Neutrophil (primary cell): ENCODE measurements around the gene CHEK1.

Source experiments
- H3K27ac ChIP-seq: fragments of 200-600 bp; sonication (generic); 2 replicates; pipeline ENCODE4 v1.5.1; 2016; ENCODE audit warnings: mild to moderate bottlenecking, moderate library complexity
- H3K27me3 ChIP-seq: fragments of 200-600 bp; sonication (generic); 2 replicates; pipeline ENCODE4 v1.6.0; 2016; ENCODE audit warnings: mild to moderate bottlenecking
- H3K36me3 ChIP-seq: fragments of 200-600 bp; sonication (generic); 2 replicates; pipeline ENCODE4 v1.5.1; 2017
- H3K4me1 ChIP-seq, 2 experiments: fragments of 200-600 bp in 1 of 2; sonication (generic) in 1 of 2; 1 replicate in 1 of 2; 2 replicates in 1 of 2; pipeline versions ENCODE4 v1.5.1 to v1.6.1; 2013 to 2016; ENCODE audit warnings: low read depth in 1 of 2, low read length in 1 of 2, mild to moderate bottlenecking in 1 of 2, moderate library complexity in 1 of 2; ENCODE audit not compliant: control insufficient read depth in 1 of 2, insufficient read depth in 1 of 2
- H3K4me3 ChIP-seq, 2 experiments: fragments of 200-600 bp in 1 of 2; sonication (generic) in 1 of 2; 1 replicate in 1 of 2; 2 replicates in 1 of 2; pipeline ENCODE4 v1.5.1; 2013 to 2016; ENCODE audit warnings: low read depth in 1 of 2, low read length in 1 of 2, mild to moderate bottlenecking in 1 of 2, moderate library complexity in 1 of 2
- H3K9me3 ChIP-seq: fragments of 200-600 bp; sonication (generic); 2 replicates; pipeline ENCODE4 v1.5.1; 2016
- TF ChIP-seq, protein P1 (sequence below): fragments of 200-600 bp; sonication (generic); IDR thresholded peaks from 2 replicates; pipeline ENCODE4 v1.5.1; 2016; ENCODE audit warnings: antibody characterized with exemption

The CHEK1 gene

GRCh38 chr11:125625630-125626287 lies 796 bp downstream of the CHEK1 start:
- H3K27ac ChIP-seq: peak overlapping the region; percentile 76
- peaks cover 15 to 22% of the 10 kb centered on the region in 2 experiments for H3K4me1 ChIP-seq
- peak overlapping the region; percentile 73 to 93 for H3K4me3 ChIP-seq
- H3K9me3 ChIP-seq: no peaks in the 10 kb centered on the region
- H3K36me3 ChIP-seq: peaks cover 14% of the 10 kb centered on the region
- TF ChIP-seq, protein P1, sequence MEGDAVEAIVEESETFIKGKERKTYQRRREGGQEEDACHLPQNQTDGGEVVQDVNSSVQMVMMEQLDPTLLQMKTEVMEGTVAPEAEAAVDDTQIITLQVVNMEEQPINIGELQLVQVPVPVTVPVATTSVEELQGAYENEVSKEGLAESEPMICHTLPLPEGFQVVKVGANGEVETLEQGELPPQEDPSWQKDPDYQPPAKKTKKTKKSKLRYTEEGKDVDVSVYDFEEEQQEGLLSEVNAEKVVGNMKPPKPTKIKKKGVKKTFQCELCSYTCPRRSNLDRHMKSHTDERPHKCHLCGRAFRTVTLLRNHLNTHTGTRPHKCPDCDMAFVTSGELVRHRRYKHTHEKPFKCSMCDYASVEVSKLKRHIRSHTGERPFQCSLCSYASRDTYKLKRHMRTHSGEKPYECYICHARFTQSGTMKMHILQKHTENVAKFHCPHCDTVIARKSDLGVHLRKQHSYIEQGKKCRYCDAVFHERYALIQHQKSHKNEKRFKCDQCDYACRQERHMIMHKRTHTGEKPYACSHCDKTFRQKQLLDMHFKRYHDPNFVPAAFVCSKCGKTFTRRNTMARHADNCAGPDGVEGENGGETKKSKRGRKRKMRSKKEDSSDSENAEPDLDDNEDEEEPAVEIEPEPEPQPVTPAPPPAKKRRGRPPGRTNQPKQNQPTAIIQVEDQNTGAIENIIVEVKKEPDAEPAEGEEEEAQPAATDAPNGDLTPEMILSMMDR: no peak
- no peaks in the 10 kb centered on the region for H3K27me3 ChIP-seq

- peak overlapping the region; percentile 73 to 93 for H3K4me3 ChIP-seq
- H3K4me1 ChIP-seq: peaks cover 15 to 22% of the 10 kb centered on the region in 2 experiments
- H3K27me3 ChIP-seq: no peaks in the 10 kb centered on the region
- H3K9me3 ChIP-seq: no peaks in the 10 kb centered on the region
- TF ChIP-seq, protein P1: no peak
- H3K36me3 ChIP-seq: peaks cover 7% of the 10 kb centered on the region
- H3K27ac ChIP-seq: peak overlapping the region; percentile 76
Measured at GRCh38 chr11:125626288-125626950, 1.5 kb downstream of the CHEK1 start.

DNA sequence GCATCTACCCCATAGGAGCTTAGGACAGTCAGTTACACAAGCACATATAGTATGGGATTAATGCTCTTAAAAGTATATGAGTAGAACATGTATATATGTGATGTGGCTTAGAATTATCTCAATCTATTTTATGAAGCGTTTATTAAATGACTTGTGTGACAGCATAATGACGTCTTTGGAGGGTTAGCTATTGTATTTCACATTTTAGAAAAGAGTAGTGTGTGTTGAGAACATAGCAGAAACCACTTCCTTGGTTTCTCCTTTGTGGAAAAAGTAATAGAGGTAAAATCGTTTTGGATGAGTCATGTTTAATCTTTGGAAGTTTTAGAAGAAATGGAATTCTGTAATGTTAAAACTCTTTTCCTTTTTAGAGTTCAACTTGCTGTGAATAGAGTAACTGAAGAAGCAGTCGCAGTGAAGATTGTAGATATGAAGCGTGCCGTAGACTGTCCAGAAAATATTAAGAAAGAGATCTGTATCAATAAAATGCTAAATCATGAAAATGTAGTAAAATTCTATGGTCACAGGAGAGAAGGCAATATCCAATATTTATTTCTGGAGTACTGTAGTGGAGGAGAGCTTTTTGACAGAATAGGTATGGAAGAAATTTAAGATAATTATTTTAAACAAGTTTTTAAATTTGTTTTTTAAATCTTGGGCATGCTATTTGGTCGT lies 2.4 kb downstream of the CHEK1 start:
- no peak overlapping the region for H3K27ac ChIP-seq
- no peaks in the 10 kb centered on the region for H3K9me3 ChIP-seq
- H3K36me3 ChIP-seq: no peaks in the 10 kb centered on the region
- H3K4me3 ChIP-seq: no peak overlapping the region
- H3K4me1 ChIP-seq: peaks cover 15 to 22% of the 10 kb centered on the region in 2 experiments
- H3K27me3 ChIP-seq: no peaks in the 10 kb centered on the region
- TF ChIP-seq, protein P1: no peak

DNA sequence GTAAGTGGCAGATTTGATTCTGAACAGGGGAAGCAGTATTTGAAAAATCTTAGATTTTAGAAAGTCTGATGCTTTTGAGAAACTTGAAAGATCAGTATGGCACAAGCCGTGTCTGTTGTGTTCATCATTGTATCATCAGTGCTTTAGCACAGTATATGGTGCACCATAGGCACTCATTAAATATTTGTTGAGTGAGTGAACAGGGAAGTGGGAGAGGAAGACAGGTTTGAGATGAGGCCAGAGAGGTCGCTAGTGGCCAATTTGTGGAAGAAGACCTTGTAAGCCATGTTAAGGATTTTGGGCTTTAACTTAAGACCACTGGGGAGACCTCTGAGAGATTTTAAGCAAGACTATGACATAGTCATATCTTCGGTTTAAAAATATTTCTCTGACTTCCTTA lies 12.9 kb downstream of the CHEK1 start:
- Histone ChIP-seq H3K27me3 (no peaks in the 10 kb centered on the region), H3K36me3 (peaks cover 5% of the 10 kb centered on the region), H3K27ac (no peak overlapping the region), H3K9me3 (no peaks in the 10 kb centered on the region), H3K4me1 (no peaks in the 10 kb centered on the region), H3K4me3 (no peak overlapping the region)
- TF ChIP-seq, protein P1: no peak

GRCh38 chr11:125638315-125638714 lies 13.4 kb downstream of the CHEK1 start:
- Histone ChIP-seq H3K36me3 (peaks cover 5% of the 10 kb centered on the region), H3K4me3 (no peak overlapping the region), H3K4me1 (no peaks in the 10 kb centered on the region), H3K9me3 (no peaks in the 10 kb centered on the region), H3K27ac (no peak overlapping the region), H3K27me3 (no peaks in the 10 kb centered on the region)
- TF ChIP-seq, protein P1: no peak
